GM19395 (cell line): ENCODE measurements around the gene CLDN10.
"Not testable (repeated sequence)": the region's sequence is repeated elsewhere in the genome, so short reads cannot be mapped to it uniquely, and the experiment has no call there.

Experiments
- ATAC-seq: cut with Tn5 transposase; IDR thresholded peaks from one replicate; pipeline ENCODE4 v1.9.1; 2021; ENCODE audit warnings: mild to moderate bottlenecking, moderate library complexity; ENCODE audit not compliant: unreplicated experiment

CLDN10 gene

DNA sequence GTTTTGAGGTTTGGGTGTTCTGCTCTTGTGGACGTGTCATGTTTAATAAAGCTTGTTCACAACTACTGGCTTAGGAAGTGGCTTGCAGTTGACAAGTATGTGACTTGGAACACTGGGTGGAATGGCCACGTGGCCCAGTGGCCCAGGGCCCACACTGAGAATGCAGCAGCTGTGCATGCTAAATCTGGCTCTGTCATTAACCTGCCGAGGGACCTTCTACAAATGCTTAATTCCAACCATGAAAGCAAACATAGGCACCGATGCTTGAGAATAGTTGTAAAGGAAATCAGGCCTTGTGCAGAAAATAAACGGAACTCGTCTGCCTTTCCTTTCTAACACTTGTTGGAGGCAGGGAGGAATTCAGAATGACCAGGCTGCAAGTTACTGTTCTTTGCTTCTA, 11.6 kb upstream of the CLDN10 start:
- ATAC-seq, result no peak

DNA sequence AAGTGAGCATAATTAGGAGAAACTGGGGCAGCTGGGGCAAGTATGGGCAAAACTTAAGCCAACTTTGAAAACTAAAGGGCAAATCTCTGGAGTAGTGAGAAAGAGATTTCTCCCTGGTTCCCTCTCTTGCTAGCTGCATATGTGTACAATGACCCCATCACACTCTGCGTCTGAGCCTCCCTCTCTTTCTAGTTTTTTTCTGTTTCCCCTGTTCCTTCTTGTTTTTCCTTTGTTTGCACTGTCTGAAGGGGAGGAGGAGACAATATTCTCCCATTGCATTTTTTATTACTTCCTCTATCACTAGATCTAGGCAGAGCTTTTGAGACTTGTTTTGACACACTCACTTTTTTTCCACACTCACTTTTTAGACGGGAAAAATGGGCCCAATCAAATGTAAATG, 11.2 kb upstream of the CLDN10 start:
- ATAC-seq, result no peak

DNA sequence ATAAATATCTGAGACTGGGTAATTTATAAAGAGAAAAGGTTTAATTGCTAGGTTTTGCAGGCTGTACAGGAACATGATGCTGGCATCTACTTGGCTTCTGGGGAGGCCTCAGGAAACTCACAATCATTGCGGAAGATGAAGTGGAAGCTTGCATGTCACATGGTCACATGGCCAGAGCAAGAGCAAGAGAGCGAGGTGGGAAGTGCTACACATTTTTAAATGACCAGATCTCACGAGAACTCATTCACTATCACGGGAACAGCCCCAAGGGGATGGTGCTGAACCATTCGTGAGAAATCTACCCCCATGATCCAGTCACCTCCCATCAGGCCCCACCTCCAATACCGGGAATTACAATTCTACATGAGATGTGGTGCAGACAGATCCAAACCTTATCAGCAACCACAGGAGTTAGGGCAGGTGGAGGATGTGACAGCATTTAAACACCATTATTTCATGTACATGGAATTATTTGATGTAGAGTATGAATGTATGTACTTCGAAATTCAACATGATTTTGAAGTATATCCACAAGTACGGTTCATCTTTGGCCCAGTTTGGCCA, 10.5 kb upstream of the CLDN10 start:
- ATAC-seq, result no peak

DNA sequence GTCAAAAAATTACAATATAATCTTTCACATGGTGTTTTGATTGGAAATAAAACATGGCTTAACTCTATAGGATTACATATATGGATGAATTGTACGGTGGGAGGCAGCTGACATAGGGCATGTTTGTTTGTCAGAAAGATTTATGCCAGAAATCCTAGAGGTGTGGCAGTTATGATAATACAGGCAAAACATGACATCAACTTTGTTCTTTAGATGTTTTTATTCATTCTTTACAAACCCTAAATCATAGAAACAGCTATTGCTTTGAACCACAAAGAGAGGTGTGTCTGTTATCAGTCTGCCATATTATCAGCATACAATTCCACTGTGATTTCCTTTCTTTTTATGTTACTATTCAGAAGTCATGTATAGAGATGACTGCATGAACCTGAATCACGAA, 8.2 kb upstream of the CLDN10 start:
- no peak for ATAC-seq

DNA sequence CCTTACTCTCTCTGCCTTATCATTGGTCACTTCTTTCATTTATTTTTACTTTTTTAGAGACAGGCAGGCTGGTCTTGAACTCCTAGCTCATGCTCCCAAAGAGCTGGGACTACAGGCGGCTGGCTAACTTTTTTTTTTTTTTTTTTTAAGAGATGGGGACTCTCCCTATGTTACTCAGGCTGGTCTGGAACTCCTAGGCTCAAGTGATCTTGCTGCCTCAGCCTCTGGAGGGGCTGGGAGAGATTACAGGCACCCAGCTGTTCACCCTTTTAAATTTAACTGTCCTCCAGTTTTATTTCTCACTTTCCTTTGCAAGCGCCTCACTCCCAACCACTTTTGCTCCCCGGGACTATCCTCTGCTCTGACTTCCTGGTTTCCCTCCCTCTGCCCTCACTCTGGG, 5.6 kb upstream of the CLDN10 start:
- ATAC-seq, result no peak

DNA sequence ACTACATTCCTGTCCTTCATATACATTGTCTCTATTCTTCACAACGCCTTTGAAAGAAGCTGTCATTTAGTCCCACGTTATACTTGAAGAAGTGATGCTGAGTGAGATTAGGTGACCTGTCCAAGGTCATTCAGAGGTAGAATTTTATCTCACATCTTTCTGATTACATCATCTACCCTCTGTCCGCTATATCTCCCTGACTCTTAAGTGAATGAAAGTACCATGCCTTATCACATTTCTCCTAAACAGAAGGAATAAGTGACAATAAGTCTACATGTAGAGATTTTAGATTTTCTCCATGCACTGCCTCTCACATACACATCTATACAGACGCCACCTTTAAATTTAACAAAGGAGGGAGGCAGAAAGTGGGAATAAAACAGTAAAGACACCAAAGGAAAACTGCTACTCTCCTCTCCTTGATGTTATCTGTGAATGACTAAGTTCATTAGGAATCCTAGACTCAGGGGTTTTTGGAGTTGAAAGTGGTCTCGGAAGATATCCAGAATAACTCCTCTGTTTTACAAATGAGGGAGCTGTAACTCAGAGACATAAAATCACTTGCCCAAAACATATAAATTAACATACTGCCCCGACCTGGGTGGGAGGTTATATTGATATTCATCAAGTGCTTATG, 4.9 kb upstream of the CLDN10 start:
- ATAC-seq, result no peak

DNA sequence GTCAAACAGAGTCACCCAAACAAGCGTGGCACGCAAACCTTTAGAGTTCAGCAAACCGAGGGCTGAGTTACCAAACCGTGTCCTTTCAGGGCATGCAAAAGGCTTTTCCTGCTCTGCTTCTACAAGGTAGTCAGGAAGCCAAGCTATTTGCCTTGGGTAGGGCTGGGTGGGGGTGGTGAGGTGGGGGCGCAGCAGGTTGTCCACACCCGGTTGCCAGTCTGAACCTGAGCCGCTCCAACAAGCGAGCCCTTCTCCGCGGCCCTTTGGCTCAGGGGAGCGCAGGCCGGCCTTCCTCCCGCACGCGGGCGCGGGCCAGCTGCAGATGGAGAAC, 347 bp upstream of the CLDN10 start:
- peak; percentile 10 for ATAC-seq

DNA sequence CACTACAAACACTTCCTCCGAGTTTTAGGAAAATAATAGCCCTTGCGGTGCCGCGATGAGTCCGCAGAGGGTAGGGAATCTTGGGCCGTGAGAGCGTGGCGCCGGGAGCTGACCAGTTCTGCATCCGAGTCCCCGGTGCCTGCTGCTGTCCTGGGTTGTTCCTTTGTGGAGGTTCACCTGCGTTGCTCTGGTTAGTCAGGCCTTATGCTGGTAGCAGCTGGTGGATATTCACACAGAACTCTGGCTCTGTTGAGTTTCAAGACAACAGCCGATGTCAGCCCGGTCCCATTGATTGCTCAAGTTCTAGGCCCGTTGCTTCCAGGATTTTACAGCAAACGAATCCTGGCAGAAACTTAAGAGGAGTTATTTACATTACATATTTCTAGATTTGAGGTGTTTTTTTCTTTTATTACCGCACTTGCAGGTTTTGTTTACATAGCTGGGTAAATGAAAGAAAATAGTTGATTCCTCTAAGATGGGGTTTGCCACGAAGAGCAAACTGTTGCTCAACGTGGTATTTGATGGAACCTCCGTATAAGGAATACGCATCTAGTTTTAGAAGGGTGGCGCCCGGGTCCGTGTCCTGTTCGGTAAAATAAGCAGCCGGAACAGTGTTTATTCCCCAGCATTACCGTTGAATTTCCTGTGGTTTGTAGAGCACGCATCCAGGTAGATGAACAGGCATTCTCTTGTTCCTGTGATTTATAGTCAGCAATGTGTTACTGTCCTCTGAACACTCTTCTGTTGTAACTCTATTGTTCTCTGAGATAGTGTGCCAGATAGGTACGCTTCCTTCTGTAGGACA, 1.3 kb downstream of the CLDN10 start:
- no peak for ATAC-seq

DNA sequence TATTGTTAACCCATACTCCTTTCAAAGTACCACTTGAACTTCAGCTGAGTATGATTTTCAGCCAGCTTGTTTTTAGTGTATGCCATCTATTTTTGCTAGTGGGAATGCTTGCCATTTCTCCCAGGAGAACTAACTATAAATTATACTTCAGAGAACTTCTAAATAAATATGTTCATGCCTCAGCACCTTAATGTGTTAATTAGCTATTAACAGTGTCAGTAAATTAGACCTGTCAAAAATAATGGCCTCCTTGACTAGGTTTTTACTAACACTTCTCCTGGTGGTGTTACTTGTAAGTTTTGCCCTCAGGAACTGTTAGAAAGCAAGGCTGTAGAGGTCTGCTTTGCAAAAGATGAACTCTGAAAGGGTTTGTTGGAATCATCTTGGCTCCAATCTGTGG, 4.5 kb downstream of the CLDN10 start:
- no peak for ATAC-seq

DNA sequence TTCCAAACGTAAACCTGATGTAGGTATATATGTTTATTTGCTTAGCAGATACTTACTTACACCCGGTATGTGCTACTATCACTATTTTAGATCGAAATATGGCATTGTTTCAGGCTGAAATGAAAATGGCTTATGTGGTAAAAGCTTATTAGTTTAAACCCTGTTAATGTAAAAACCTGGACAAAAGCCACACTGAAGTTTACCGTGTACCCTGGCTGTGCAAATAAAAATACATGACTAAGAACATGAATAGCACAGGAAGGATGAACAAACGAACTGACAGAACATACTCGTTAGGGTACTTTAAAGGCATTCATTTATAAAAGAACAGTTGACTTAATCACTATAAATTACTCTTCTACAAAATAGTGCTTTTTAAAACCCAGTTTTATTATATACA, 6.6 kb downstream of the CLDN10 start:
- ATAC-seq, result no peak

DNA sequence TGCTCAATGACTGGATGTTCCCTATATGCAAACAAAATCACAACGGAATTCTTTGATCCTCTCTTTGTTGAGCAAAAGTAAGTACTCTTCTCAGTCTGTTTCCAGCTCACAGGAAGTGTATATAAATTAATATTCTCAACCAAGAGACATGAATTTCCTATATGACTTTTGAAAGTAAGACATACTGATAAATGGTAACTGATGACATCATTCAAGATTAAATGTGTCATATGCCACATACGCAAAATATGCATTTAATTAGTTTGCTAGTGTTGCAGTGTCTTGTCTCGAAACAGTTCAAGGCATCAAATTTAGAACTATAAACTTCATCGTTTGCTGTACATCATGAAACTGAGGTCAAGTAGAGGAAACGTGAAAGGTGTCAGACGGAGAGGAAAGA, 7.9 kb downstream of the CLDN10 start:
- ATAC-seq, result no peak

DNA sequence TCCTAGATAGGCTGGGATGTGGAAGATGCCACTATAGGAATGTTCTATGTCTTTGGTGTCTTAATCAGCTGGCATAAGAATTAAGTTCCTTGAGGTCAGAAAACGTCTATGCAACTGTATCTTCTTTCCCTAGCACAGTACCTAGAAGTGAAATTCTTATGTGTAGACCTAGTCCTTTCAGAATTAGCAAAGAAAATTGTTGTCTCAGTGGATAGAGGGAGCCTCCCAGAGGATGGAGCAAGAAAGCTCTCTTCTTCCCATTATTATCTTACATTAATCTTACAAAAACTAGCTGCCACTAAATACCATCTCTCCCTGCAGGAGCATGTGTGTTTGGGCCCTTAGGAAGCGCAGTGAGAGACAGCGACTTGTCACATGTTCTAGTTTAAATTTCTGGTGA, 11.6 kb downstream of the CLDN10 start:
- no peak for ATAC-seq

DNA sequence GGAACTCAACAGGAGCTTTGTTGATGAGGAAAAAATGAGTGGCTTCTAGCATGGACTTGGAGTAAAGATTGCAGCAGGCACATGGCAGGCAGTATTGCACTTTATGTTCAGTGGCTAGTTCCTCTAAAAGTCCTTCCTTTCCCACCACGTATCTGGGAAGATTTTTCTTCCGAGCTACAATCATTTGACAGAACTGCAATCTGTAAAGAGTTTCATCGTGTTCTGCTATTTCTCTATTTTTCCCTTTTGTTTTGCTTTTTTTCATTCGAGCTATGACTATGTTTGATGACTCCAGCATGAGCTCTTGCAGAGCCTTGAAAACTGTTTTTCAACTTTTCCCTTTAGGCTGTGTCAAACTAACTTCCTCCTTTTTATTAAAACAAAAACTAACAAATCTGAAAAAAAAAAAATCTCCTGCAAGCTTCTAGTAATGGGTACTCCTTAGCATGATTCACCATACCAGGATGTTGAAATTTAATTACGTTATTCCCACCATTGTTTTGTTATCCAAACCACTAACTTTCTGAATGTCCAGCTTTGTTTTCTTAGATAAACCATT, 12.3 kb downstream of the CLDN10 start:
- no peak for ATAC-seq

DNA sequence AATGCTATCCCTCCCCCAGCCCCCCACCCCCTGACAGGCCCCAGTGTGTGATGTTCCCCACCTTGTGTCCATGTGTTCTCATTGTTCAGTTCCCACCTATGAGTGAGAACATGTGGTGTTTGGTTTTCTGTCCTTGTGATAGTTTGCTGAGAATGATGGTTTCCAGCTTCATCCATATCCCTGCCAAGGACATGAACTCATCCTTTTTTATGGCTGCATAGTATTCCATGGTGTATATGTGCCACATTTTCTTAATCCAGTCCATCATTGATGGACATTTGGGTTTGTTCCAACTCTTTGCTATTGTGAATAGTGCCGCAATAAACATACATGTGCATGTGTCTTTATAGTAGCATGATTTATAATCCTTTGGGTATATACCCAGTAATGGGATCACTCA, 13.2 kb downstream of the CLDN10 start:
- ATAC-seq, result not testable (repeated sequence)

DNA sequence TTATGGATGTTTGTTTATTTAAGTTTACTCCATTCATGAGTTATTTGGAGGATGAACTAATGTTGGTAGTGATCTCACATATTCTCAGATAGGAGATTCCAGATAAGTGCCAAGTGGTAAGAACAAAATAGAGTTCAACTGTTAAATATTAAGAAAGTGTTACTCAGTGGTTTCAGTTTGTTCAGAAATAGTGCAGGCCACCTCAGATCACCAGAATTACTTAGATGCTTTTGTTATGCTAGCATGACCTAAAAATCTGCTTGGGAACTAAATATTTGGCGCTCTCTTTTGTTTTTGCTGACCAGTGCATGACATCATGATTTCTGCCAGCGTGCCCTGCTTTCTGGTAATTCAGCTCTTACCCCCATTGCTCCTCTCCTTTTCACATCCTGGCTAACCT, 15.6 kb downstream of the CLDN10 start:
- no peak for ATAC-seq

DNA sequence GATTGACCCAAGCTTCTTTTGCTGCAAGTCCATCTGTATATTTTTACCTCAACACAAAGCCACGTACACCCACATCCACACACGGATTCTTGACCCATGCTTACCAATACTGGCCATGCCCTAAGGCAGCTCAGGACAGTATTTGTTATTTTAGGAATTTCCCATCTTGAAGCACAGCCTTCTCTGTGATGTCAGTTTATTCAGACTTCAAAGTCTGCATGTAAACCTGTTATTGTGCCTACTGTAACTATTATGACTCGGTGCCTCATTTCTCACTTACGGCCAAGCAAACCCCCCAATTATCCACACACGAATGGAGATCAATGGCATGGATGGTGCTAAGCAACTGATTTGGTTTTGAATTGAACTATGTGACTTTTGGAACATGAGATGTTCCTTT, 17.5 kb downstream of the CLDN10 start:
- no peak for ATAC-seq

DNA sequence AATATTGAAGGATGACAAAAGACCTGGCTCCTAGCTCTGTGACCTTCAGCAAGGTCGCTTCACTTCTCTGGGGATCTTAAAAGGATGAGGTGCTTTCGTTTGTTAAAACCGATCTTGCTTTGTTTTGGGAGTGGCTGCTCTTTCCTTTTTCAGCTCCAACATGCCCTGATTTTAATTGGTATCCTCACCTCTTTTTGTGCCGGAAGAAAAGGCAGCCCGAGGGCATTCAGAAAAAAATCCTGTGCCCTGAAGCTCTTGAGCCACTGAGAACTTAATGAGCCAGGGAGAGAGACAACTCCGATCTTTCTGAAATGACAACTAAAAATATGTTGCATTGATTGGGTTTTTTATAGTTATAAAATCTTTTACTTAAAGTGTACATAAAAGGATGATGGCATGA, 19.4 kb downstream of the CLDN10 start:
- ATAC-seq, result no peak

DNA sequence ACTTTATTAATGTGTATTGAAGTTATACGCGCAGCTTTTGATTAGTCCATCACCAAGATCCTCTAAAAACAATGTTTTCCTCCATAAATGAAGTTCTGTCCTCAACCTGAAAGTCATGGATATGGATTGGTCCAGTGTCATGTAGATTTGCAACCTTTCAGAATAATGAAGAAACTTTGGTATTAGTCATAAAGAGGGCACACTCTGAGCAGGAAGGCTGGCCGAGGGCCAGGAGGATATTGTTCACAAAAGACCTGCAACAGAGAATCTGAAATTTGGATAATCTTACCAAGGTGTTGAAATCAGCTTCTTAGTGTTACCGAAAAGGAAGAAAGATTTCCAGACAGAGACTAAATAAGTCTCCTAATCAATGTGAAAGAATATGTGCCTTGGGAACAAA, 20.7 kb downstream of the CLDN10 start:
- ATAC-seq, result no peak

DNA sequence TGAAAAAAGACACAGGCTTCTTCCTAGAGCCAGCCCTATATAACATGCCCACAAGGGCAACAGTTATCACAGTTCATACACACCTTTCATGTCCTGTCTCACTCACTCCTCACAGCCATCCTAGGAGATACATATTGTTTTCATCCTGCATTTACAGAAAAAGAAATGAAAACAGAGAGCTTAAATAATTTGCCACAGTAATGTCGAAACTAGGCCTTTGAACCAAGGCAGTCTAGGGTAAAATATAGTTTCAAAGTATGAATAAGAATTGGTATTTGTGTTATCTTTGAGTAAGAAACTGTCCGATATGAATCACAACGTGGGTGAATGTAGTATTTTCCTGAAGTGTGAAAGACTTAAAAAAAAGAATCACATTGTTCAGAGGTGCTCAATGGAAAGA, 26.8 kb downstream of the CLDN10 start:
- peak; percentile 94 for ATAC-seq

DNA sequence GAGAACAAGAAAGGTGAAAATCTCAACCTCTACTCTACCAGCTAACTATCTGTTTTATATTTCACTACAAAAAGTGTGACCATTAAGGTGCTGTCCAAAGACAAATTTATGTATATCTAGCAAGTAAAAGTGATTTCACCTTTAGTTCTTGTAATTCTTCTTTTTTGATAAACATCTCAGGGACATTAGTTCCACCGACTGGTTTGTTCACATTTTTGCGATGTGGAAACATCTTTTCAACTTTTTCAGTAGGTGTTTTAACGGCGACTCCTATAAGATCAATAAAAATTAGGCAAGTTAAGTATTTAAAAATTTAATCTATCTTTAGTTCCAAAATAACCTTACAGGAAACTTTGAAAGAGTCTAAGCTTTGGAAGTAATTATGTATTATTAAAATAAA, 33.3 kb downstream of the CLDN10 start:
- no peak for ATAC-seq

DNA sequence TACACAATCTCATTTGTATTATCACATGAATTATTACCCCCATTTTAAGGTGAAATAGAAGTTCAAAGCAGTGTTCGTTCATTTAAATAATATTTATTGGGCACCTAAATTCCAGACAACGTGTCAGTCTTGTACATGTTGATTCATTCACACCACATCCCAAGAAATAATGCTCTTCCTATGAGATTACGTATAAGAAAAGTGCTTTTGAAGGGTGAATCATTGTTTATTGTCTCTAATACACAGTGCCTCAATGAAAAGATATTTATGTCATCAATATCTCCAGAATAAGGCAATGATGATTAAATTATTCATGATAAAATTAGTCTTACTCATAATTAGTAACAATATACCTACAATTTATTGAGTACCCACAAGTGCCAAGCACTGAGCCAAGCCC, 35.6 kb downstream of the CLDN10 start:
- ATAC-seq, result no peak

DNA sequence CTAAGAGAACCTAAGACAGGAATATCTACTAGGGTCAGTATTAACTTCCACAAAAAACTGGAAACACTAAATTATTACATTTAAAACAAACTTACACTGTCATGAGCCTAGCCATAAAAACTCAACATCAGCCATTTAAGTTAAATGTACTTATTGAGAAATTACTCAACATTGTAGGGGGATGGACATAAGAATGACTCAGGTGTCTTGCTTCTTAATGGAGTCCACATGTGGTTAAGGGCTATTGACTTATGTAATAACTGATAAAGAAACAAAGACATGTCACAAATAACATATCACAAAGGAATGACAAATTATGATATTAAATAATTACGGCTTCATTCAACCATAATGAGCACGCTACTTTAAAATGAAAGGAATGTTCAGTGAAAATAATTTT, 36.2 kb downstream of the CLDN10 start:
- ATAC-seq, result no peak
